LoVo (cell line): Measurements from ENCODE around the gene CSRP1.
"Not testable (repeated sequence)": the region's sequence is repeated elsewhere in the genome, so short reads cannot be mapped to it uniquely, and the experiment has no call there.

Source experiments
- DNase-seq: peaks from one replicate; pipeline ENCODE4 v3.0.0-alpha.2; 2016; ENCODE audit warnings: low spot score

Gene CSRP1

GRCh38 chr1:201506557-201507359 is at the start of gene CSRP1:
TSS of gene CSRP1 (minus strand) at chr1:201507123. CDS start at chr1:201496303, 10,820 bp downstream.
- DNase-seq: peak; percentile 86

DNA sequence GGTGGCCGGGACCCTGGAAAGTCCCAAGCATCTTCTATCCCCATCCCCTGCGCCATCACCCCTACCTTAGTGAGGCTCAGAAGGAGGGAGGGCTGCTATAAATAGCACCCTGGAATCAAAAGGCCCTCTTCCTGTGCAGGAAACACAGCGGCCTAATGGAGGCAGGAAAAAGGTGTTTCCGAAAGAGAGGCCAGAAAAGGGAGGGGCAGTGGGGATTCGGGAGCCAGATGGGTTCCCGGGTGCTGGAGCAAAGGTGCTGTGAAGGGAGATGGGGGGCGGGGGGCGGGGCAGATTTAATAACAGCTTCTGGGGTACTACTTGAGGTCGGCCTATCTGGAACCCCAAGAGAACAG is 48.6 kb upstream of the CSRP1 start:
- DNase-seq: no peak

DNA sequence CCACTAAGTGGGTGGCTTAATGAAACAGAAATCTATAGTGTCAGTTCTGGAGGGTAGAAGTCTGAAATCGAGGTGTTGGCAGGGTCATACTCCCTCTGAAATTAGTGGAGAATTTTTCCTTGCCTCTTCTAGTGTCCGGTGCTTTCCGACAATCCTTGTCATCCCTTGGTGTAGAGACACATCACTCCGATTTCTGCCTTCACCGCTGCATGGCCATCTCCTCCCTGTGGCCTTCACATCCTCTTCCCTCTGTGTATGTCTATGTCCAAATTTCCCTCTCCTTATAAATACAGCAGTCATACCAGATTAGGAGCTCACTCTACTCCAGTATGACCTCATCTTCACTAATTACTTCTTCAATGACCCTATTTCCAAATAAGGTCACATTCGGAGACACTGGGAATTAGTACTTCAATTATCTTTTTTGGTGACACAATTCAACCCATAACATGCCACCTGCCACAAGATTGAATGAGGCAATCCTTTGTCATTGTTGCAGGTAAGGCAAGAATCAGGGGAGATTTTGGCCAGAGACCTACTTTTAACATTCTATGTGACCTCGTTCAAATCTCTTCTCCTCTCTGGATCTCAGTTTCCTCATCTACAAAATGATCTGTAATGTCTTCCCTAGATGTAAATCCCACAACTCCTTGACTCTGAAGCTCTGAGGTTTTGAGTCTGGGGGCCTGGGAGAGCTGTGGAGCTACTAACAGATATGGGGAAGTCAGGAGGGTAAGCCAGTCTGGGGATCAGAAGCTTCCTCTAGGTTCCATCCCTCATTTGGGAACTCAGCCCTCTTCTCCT is 48.1 kb upstream of the CSRP1 start:
- no peak for DNase-seq

DNA sequence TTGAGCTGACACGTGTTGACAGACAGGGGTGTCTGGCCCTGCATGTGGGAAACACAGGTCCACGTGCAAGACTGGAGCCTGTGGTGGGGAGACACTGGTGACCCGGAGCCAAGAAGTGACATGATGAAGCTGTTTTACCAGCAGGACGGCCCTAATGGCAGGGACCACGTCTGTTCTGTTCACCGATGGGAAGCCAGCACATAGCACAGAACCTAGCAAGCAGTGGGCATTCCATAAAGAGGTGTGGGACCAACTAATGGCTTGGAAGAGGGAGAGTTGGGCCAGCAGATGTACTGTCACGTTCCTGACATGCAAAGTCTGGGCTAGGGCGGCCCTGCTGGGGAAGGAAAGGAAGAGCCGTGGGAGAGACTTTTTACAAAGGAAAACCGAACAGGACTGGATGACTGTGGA is 47.3 kb upstream of the CSRP1 start:
- no peak for DNase-seq

- DNase-seq: no peak
Measured at GRCh38 chr1:201553496-201554189, 46.7 kb upstream of the CSRP1 start.

GRCh38 chr1:201552941-201553351 is 46.0 kb upstream of the CSRP1 start:
- DNase-seq: no peak

DNA sequence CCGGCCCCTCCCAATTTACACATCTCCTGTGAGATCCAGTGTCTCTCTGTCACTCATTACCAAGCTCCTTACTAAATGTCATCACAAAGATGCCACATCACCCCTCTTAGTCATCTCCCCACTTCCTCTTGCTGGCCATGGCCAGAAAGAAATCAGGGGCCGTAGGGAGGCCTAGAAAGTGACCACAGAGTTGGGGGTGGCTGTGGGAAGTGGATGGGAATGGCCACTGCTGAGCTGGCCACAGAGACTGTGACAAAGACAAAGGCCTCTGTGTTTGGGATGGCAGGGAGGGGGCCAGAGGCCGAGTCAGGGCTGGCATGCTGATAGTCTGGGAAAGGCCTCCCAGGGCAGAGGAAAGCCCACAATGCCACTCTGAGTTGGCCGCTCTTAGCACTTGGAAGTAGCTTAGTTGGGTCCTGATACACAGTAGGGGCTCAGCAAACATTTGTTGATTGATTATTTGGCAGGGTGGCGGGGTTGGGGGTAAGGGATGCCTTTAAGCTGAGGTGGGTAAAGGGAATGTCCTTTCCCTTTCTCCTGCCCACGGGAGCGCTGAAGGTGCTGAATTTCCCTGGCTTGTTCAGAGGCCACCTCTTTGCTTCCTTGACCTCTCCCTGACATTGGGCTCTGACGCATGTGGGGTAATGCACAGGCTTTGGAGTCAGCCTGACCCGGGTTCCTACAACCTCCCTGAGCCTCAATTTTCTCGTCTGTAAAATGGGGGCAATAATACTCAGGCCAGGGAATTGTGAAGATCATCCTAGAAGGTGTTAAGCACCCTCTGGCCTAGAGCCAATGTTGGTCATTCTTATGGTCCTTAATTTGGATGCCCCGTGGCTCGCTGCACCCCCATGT is 45.2 kb upstream of the CSRP1 start:
- peak; percentile 28 for DNase-seq

DNA sequence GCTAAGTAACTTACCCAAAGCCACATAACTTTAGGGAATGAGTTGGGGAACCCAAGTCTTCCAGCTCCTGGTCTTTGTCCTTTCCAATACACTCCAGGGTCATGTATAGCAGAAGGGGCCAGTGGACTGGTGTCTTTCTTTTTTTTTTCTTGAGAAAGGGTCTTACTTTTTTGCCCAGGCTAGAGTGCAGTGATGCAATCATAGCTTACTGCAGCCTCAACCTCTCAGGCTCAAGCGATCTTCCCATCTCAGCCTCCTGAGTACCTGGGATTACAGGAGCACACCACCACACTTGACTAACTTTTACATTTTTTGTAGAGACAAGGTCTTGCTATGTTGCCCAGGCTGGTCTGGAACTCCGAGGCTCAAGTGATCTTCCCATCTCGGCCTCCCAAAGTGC is 44.2 kb upstream of the CSRP1 start:
- DNase-seq: no peak

- DNase-seq: not testable (repeated sequence)
Measured at GRCh38 chr1:201549522-201549921, 42.6 kb upstream of the CSRP1 start.

DNA sequence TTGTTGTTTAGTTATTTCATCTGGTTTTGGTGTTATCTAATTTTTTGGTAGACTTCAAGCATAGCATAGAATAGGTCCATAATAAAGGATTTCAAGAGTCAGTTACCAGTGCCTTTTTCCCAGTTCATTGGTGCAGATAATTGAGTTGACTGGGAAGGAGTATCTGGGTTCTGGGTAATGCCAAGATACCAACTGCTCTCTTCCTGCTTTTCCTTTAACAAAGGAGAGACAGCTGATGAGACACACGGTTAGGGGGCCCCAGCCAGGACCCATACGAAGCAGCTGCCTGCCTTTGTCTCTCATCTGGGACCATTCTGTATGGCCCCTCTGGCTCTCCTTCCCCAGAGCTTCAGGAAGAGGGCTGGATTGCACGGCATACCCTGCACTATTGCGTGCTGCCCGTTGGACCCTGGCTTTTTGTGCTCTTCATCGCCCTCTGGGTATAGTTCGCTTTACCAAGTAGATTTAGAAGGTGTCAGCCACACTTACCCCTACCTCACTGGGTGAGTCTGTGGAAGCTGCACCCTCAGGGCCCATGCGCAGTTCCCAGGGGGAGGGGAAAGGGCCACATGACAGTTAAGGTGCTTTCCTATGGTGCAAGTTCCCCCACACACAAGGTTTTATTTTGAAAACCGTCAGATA is 39.0 kb upstream of the CSRP1 start:
- no peak for DNase-seq

DNA sequence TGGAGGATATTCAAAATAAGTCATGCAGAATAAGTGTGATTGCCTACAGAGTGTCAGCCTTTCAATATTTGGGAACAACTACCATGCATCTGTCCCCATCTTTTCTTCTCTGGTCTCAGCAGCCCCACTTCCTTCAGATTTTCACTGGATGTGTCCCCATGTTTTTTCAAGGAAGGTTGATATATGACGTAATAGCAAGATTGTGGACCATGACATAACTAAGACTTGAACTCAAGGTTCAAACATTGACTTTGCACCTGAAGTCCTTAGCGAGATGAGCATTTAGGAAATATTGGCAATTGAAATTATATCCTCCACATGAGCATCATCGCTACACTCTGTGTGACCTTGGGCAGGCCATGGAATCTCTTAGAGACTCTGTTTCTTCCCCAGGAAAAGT is 37.8 kb upstream of the CSRP1 start:
- DNase-seq: no peak

DNA sequence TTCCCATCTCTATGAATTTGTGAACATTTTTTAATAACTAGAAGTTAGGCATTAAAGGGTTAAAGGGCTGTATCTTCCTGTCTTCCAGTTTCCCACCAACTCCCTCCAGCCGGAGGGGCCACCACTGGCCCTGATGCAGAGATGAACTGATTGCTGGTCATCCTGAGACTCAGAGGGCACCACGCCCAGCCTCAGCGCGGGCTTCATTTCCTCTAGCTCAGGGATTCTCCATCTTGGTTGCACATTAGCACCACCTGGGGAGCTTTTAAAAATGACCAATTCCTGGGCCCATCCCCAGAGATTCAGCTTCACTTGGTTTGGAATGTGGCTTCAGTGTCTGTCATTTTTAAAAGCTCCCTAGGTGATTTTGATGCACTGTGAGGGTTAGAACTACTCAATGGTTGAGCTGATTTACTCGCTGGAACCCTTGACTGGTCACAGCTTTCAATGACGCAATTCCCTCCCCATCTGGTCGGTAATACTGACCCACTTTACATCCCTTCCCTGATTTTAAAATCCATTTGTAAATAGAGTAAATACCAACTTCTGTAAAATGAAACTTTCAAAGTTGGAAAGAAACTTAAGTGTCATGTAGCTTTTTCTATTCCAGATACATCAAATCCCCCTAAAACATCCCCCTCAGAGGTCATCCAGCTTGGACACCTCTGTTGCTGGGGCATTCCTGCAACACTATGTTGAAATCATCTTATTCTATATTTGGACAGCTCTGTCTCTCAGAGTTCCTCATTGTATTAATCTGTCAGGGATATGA is 37.1 kb upstream of the CSRP1 start:
- DNase-seq: no peak

DNA sequence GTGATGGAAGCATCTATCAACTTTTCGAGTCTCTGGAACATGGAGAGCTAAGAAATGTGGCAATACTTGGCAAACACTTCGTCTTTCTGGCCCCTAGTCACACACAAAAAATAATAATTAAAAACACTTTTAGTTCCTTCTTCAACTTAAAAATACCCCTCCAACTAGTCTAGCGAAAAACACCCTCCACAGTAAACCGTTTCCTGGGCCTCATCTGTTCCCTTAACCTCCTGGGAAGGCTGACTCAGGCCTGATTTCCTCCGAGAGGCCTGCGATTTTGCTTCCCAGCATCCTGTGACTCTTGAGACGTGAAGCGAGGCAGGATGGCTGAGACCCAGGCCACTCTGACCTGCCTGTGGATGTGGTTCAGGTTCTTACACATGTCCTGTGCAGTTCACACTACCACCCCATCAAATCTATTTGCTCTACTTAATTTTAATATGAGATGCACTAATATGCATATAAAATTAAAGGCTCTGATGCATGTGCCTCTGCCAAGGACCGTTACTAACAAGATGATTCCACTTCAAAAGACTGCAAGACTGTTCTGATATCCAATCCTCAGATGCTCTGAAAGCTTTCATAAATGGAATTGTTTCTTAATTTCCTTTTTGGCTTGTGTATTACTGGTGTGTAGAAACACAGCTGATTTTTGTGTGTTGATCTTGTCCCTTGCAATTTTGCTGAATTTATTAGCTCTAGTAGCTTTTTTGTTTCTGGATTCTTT is 35.5 kb upstream of the CSRP1 start:
- DNase-seq: no peak

- DNase-seq: no peak
Measured at GRCh38 chr1:201540846-201541735, 34.2 kb upstream of the CSRP1 start.

- DNase-seq: no peak
Measured at GRCh38 chr1:201539561-201540431, 32.9 kb upstream of the CSRP1 start.

- peak; percentile 50 for DNase-seq
Measured at GRCh38 chr1:201538612-201539551, 32.0 kb upstream of the CSRP1 start, which contains the start of gene NAV1. TSS of gene NAV1 (plus strand) at chr1:201539127. CDS start at chr1:201622885, 83,758 bp downstream.
